Endometrium (tissue), 2 donors: ENCODE measurements around the gene FASTKD2.

ENCODE experiments used
- FAIRE-seq: peaks from 2 replicates; lab custom pipeline; 2012; peaks lifted over from hg19 to GRCh38; lab: Jason Lieb, UNC
- donor health status: control.
- donor health status: control.

Gene FASTKD2

DNA sequence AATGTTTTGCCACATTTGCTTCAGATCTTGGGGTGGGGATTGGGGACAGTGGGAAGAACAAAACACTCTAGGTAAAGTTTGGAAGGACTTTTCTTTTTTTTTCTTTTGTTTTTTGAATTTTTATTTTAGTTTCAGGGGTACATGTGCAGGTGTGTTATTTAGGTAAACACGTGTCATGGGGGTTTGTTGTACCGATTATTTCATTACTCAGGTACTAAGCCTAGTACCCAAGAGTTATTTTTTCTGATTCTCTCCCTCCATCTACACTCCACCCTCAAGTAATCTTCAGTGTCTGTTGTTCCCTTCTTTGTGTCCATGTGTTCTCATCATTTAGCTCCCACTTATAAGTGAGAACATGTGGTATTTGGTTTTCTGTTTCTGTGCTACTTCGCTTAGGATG, 73.3 kb downstream of the FASTKD2 start:
- no peak for FAIRE-seq

DNA sequence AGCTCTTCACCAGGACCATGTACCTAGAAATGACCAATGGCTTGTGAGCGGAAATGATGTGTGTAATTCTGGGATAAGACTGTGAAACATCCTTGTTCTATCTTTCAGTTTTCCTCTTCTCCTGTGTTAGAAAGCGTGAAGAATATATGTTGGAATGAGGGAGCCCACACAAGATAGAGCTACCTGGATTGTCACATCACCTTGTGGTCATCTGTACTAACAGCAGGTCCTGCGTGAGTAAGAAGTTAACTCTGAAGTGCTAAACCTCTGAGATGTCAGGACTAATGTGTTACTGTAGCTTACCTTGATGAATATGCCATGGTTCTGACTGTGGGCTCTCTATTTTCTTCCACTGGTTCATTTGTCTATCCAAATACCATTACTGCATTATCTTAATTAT, 75.6 kb downstream of the FASTKD2 start:
- no peak for FAIRE-seq
